Suppressor macrophage treated with lipopolysaccharide for 4 hours (primary cell): ENCODE results near the gene PALM.
A peak's percentile ranks its signal among the peaks of the same experiment; 100 is the strongest.

Experiments used
- DNase-seq: peaks from one replicate; pipeline ENCODE4 v3.0.0-alpha.2; 2020

PALM gene

GRCh38 chr19:755063-755462, 46.3 kb downstream of the PALM start:
- DNase-seq, result no peak

- peak; percentile 35 for DNase-seq
Observed at GRCh38 chr19:756236-756635, 47.5 kb downstream of the PALM start.

- DNase-seq, result no peak
Observed at GRCh38 chr19:756821-757688, 48.3 kb downstream of the PALM start.

GRCh38 chr19:757811-758668, 49.3 kb downstream of the PALM start:
- DNase-seq, result no peak

- no peak for DNase-seq
Observed at GRCh38 chr19:763181-763580, 54.4 kb downstream of the PALM start.

- no peak for DNase-seq
Observed at GRCh38 chr19:763869-764268, 55.1 kb downstream of the PALM start.

- DNase-seq, result no peak
Observed at GRCh38 chr19:764301-764700, 55.6 kb downstream of the PALM start.

GRCh38 chr19:765179-765738, 56.5 kb downstream of the PALM start:
- DNase-seq, result no peak

- no peak for DNase-seq
Observed at GRCh38 chr19:768424-768823, 59.7 kb downstream of the PALM start.

- DNase-seq, result no peak
Observed at GRCh38 chr19:769616-770015, 60.9 kb downstream of the PALM start.

GRCh38 chr19:771332-771785, 62.6 kb downstream of the PALM start:
- DNase-seq, result peak; percentile 66

GRCh38 chr19:772063-772462, 63.3 kb downstream of the PALM start:
- no peak for DNase-seq

GRCh38 chr19:772730-773436, 64.1 kb downstream of the PALM start:
- DNase-seq, result no peak

GRCh38 chr19:776549-776948, 67.8 kb downstream of the PALM start:
- no peak for DNase-seq

GRCh38 chr19:778910-779653, 70.3 kb downstream of the PALM start:
- no peak for DNase-seq

GRCh38 chr19:780935-781334, 72.2 kb downstream of the PALM start:
- no peak for DNase-seq

GRCh38 chr19:781800-782184, 73.1 kb downstream of the PALM start:
- DNase-seq, result no peak

- DNase-seq, result no peak
Observed at GRCh38 chr19:782185-782877, 73.6 kb downstream of the PALM start.

GRCh38 chr19:782878-783668, 74.3 kb downstream of the PALM start:
- DNase-seq, result no peak

GRCh38 chr19:784541-784940, 75.8 kb downstream of the PALM start:
- no peak for DNase-seq

- DNase-seq, result no peak
Observed at GRCh38 chr19:787536-787935, 78.8 kb downstream of the PALM start.
